AG10803 (cell line): Measurements from ENCODE around the gene CBS.

Experiments
- DNase-seq: peaks from one replicate; pipeline ENCODE4 v3.0.0; 2010; ENCODE audit warnings: low read depth
- H3K4me3 ChIP-seq: 2 replicates; pipeline ENCODE4 v1.5.1; 2011; ENCODE audit warnings: mild to moderate bottlenecking, low read length, control low read depth
- TF ChIP-seq, protein P1 (sequence below): conservative IDR thresholded peaks from 2 replicates; pipeline ENCODE4 v1.5.1; 2011; ENCODE audit warnings: mild to moderate bottlenecking, low read length, control low read depth, inconsistent platforms

The CBS gene

DNA sequence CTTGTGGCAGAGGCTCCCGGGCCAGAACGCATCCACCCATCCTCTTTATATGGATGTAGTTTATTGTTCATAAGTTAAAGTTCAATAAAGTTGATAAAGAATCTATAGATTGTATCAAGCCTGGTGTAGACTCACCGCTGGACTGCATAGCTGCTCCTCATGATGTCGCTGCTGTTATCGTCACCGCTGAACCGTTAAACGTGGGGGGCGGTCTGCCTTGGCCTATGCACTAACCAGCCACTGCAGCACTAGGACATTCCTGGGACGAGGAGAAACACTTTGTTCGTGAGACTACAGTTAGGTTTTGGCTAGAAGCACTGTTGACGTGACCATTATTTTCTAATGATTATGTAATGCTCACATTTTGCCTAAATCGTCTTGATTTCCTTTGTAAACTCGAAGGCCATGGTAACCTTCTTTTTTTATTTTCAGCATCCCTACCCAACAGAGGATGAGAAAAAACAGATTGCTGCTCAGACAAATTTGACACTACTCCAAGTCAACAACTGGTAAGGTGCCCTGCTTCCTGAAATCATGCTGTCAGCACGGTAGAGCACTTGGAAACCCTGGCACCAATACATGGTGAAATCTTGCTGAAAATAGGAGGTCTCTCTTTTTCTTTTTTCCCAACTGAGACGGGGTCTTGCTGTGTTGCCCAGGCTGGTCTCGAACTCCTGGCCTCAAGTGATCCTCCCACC is 51.0 kb downstream of the CBS start:
- TF ChIP-seq, protein P1, sequence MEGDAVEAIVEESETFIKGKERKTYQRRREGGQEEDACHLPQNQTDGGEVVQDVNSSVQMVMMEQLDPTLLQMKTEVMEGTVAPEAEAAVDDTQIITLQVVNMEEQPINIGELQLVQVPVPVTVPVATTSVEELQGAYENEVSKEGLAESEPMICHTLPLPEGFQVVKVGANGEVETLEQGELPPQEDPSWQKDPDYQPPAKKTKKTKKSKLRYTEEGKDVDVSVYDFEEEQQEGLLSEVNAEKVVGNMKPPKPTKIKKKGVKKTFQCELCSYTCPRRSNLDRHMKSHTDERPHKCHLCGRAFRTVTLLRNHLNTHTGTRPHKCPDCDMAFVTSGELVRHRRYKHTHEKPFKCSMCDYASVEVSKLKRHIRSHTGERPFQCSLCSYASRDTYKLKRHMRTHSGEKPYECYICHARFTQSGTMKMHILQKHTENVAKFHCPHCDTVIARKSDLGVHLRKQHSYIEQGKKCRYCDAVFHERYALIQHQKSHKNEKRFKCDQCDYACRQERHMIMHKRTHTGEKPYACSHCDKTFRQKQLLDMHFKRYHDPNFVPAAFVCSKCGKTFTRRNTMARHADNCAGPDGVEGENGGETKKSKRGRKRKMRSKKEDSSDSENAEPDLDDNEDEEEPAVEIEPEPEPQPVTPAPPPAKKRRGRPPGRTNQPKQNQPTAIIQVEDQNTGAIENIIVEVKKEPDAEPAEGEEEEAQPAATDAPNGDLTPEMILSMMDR, result no peak
- H3K4me3 ChIP-seq, result no peak overlapping the region
- DNase-seq, result no peak

GRCh38 chr21:43023175-43023574 is 52.5 kb downstream of the CBS start:
- no peak overlapping the region for H3K4me3 ChIP-seq
- no peak for DNase-seq
- TF ChIP-seq, protein P1, result no peak

- H3K4me3 ChIP-seq, result no peak overlapping the region
- TF ChIP-seq, protein P1, result no peak
- DNase-seq, result no peak
Measured at GRCh38 chr21:43021756-43022600, 53.7 kb downstream of the CBS start.

DNA sequence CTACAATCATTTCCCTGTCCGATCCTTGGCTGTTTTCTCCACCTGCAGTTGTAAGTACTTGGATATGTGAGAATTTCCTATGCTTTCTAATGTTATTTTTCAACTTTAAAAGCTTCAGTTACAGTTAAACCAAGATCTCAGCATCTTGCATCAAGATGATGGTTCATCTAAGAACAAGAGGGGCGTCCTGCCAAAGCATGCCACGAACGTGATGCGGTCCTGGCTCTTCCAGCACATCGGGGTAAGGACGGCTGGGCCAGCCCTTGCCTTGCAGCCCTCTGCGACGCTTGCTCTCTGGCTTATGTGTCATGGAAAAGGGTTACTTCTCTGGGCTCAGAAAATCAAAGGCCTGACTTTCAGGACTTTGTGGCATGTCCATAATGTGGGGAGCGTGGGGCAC is 54.4 kb downstream of the CBS start:
- H3K4me3 ChIP-seq, result no peak overlapping the region
- DNase-seq, result peak; percentile 63
- TF ChIP-seq, protein P1, result no peak

DNA sequence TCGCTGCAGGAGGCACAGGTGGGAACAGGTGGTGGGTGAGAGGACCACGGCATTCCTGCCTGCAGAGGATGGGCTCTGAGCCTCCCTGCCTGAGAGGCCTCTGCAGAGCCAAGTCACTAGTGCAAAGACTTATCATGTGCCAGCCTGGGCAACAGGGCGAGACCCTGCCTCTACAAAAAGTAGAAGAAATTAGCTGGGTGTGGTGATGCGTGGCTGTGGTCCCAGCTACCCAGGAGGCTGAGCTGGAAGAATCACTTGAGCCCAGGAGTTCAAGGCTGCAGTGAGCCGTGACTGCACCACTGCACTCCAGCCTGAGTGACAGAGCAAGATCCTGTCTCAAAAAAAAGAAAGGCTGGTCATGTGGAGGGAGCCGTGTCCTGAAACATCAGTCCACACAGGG is 54.9 kb downstream of the CBS start:
- TF ChIP-seq, protein P1, result no peak
- no peak for DNase-seq
- H3K4me3 ChIP-seq, result no peak overlapping the region

- DNase-seq, result no peak
- no peak overlapping the region for H3K4me3 ChIP-seq
- TF ChIP-seq, protein P1, result no peak
Measured at GRCh38 chr21:43020177-43020576, 55.5 kb downstream of the CBS start.

DNA sequence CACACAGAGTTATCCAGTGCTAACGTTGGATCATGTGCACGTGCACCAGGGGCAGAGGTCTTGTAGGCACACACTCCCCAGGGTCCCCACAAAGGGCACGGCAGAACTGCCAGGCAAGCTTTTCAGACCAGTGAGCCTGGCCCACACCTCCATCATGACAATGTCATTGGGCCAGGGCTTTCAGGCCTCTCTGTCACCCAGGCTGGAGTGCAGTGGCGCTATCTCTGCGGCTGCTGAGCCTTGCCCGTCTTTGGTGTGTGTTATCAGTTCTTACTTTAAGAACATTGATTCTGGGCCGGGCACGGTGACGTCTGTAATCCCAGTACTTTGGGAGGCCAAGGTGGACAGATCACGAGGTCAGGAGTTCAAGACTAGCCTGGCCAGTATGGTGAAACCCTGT is 57.1 kb downstream of the CBS start:
- TF ChIP-seq, protein P1, result no peak
- DNase-seq, result no peak

More for the DNA sequence above, 57.1 kb downstream of the CBS start:
- no peak overlapping the region for H3K4me3 ChIP-seq
